A549 (cell line): Measurements from ENCODE around the gene SVOPL. TPM values are rescaled to one million over a fixed set of nuclear protein-coding genes. Genes with fewer than 3 reads are reported as not detected.

Experiments used
- ATAC-seq, 2 experiments: fragments of 200-7000 bp in 1 of 2; fragments of >200 bp in 1 of 2; cut with Nextera tagmentation in 1 of 2; cut with Tn5 transposase in 1 of 2; 3 replicates each; pipeline versions ENCODE4 v1.8.0 to v1.9.1; 2018 to 2020; ENCODE audit warnings: mild to moderate bottlenecking in 1 of 2, moderate library complexity in 1 of 2
- CTCF ChIA-PET: fragments of 300-600 bp; sonication (Branson Sonifier 250); formaldehyde crosslinking; extraction: SDS; loops from one replicate; lab custom pipeline; 2021; ENCODE audit warnings: antibody characterized with exemption, inconsistent platforms; lab: Yijun Ruan, JAX
- POLR2A ChIA-PET: fragments of 350-600 bp; formaldehyde crosslinking; extraction: SDS; loops from one replicate; lab custom pipeline; 2021; ENCODE audit warnings: antibody characterized with exemption, inconsistent platforms; lab: Yijun Ruan, JAX
- DNase-seq, 2 experiments: peaks; one replicate each; pipeline versions ENCODE4 v3.0.0 to v3.0.0-alpha.2; 2011 to 2016; ENCODE audit warnings: low read depth in 1 of 2, low spot score in 1 of 2
- FAIRE-seq: peaks from 2 replicates; lab custom pipeline; 2011; peaks lifted over from hg19 to GRCh38; lab: Jason Lieb, UNC
- H3K27ac ChIP-seq, 2 experiments: fragments of >200 bp; sonication (Bioruptor Twin); formaldehyde crosslinking; 3 replicates each; pipeline ENCODE4 v1.5.1; 2016 to 2017
- H3K4me1 ChIP-seq: fragments of >200 bp; sonication (Bioruptor Twin); formaldehyde crosslinking; 3 replicates; pipeline ENCODE4 v1.6.1; 2016
- H3K4me2 ChIP-seq: fragments of >200 bp; sonication (Bioruptor Twin); formaldehyde crosslinking; 3 replicates; pipeline ENCODE4 v1.6.1; 2016
- H3K4me3 ChIP-seq: fragments of >200 bp; sonication (Bioruptor Twin); formaldehyde crosslinking; 3 replicates; pipeline ENCODE4 v1.5.1; 2016
- H3K9me3 ChIP-seq: fragments of >200 bp; sonication (Bioruptor Twin); formaldehyde crosslinking; 3 replicates; pipeline ENCODE4 v1.6.1; 2016
- ATOH8 ChIP-seq: fragments of 250-450 bp; sonication (Bioruptor Pico); IDR thresholded peaks from 2 replicates; pipeline ENCODE4 v1.5.0; 2020; ENCODE audit warnings: low read depth, mild to moderate bottlenecking, moderate library complexity
- CBX2 ChIP-seq: fragments of 200-600 bp; sonication (generic); IDR thresholded peaks from 2 replicates; pipeline ENCODE4 v1.6.1; 2016; ENCODE audit warnings: low read depth, mild to moderate bottlenecking, borderline replicate concordance
- CHD4 ChIP-seq: fragments of 200-600 bp; sonication (generic); IDR thresholded peaks from 2 replicates; pipeline ENCODE4 v1.6.1; 2016; ENCODE audit warnings: antibody characterized with exemption, mild to moderate bottlenecking, borderline replicate concordance
- E2F6 ChIP-seq: IDR thresholded peaks from 2 replicates; pipeline ENCODE4 v1.6.1; 2012; ENCODE audit warnings: low read depth, borderline replicate concordance
- EHMT2 ChIP-seq: fragments of 200-600 bp; sonication (generic); IDR thresholded peaks from 2 replicates; pipeline ENCODE4 v1.6.1; 2016; ENCODE audit warnings: antibody characterized with exemption, low read depth, mild to moderate bottlenecking, moderate library complexity
- ESRRA ChIP-seq: fragments of 150-350 bp; IDR thresholded peaks from 2 replicates; pipeline ENCODE4 v1.6.1; 2014; ENCODE audit warnings: mild to moderate bottlenecking, low read length, borderline replicate concordance
- FOSB ChIP-seq: fragments of 250-450 bp; sonication (Bioruptor Pico); IDR thresholded peaks from 2 replicates; pipeline ENCODE4 v1.5.0; 2020; ENCODE audit warnings: mild to moderate bottlenecking, moderate library complexity
- HES2 ChIP-seq: fragments of >200 bp; sonication (Bioruptor Twin); formaldehyde crosslinking; IDR thresholded peaks from 2 replicates; pipeline ENCODE4 v1.6.1; 2016
- HEYL ChIP-seq: fragments of 250-450 bp; sonication (Bioruptor Pico); IDR thresholded peaks from 2 replicates; pipeline ENCODE4 v1.8.0; 2021; ENCODE audit warnings: mild to moderate bottlenecking, moderate library complexity
- HOXB13 ChIP-seq: fragments of 250-450 bp; sonication (Bioruptor Pico); IDR thresholded peaks from 2 replicates; pipeline ENCODE4 v1.5.0; 2020; ENCODE audit warnings: low read depth, mild to moderate bottlenecking, moderate library complexity
- JUN ChIP-seq, 2 experiments: fragments of >200 bp; sonication (Bioruptor Twin); formaldehyde crosslinking; IDR thresholded peaks; 2 replicates in 1 of 2; 3 replicates in 1 of 2; pipeline ENCODE4 v1.6.1; 2016 to 2017
- KDM1A ChIP-seq: fragments of 200-600 bp; sonication (generic); IDR thresholded peaks from 2 replicates; pipeline ENCODE4 v1.6.1; 2016; ENCODE audit warnings: low read depth, mild to moderate bottlenecking
- KDM5A ChIP-seq: fragments of 200-600 bp; sonication (generic); IDR thresholded peaks from 2 replicates; pipeline ENCODE4 v1.6.1; 2016; ENCODE audit warnings: antibody characterized with exemption, mild to moderate bottlenecking
- MAX ChIP-seq: IDR thresholded peaks from 2 replicates; pipeline ENCODE4 v1.6.1; 2012
- MYC ChIP-seq: IDR thresholded peaks from 2 replicates; pipeline ENCODE4 v1.6.1; 2012; ENCODE audit warnings: mild to moderate bottlenecking, inconsistent platforms, low read length, improper control_type of control experiment, borderline replicate concordance
- NFE2L2 ChIP-seq: fragments of 150-350 bp; conservative IDR thresholded peaks from 2 replicates; pipeline ENCODE4 v1.6.1; 2014; ENCODE audit warnings: low read length
- POLR2AphosphoS2 ChIP-seq: conservative IDR thresholded peaks from 2 replicates; pipeline ENCODE4 v1.6.1; 2012; ENCODE audit warnings: low read length, improper control_type of control experiment, inconsistent platforms
- RARB ChIP-seq: fragments of 250-450 bp; sonication (Bioruptor Pico); IDR thresholded peaks from 2 replicates; pipeline ENCODE4 v1.8.0; 2021; ENCODE audit warnings: mild to moderate bottlenecking, moderate library complexity
- RCOR1 ChIP-seq: fragments of 150-350 bp; IDR thresholded peaks from 2 replicates; pipeline ENCODE4 v1.6.1; 2014; ENCODE audit warnings: antibody characterized with exemption, low read length, low read depth
- REST ChIP-seq: fragments of 200-600 bp; sonication (generic); IDR thresholded peaks from 2 replicates; pipeline ENCODE4 v1.6.1; 2016; ENCODE audit warnings: antibody characterized with exemption, mild to moderate bottlenecking, moderate library complexity
- SMC3 ChIP-seq: fragments of >200 bp; sonication (Bioruptor Twin); formaldehyde crosslinking; IDR thresholded peaks from 3 replicates; pipeline ENCODE4 v1.6.1; 2018; ENCODE audit warnings: inconsistent platforms
- TFCP2L1 ChIP-seq: fragments of 250-450 bp; sonication (Bioruptor Pico); IDR thresholded peaks from 2 replicates; pipeline ENCODE4 v1.5.0; 2021; ENCODE audit warnings: mild to moderate bottlenecking
- TP53 ChIP-seq: fragments of 250-450 bp; sonication (Bioruptor Pico); IDR thresholded peaks from 2 replicates; pipeline ENCODE4 v1.5.0; 2021; ENCODE audit warnings: mild to moderate bottlenecking, moderate library complexity
- USF2 ChIP-seq: fragments of 450-650 bp; IDR thresholded peaks from 2 replicates; pipeline ENCODE4 v1.6.1; 2014; ENCODE audit warnings: antibody characterized with exemption
- ZNF302 ChIP-seq: fragments of 250-450 bp; sonication (Bioruptor Pico); IDR thresholded peaks from 2 replicates; pipeline ENCODE4 v1.9.0; 2021; ENCODE audit warnings: inconsistent platforms, mild to moderate bottlenecking, moderate library complexity
- WGBS: methylation state at CpG from one replicate; pipeline ENCODE4 v1.1.6; 2017; ENCODE audit errors: missing lambda C conversion rate; 5-methylcytosine and 5-hydroxymethylcytosine counted together
- polyA plus RNA-seq, 4 experiments: library from polyadenylated mRNA; depleted of rRNA in 3 of 4; stranded (reverse); fragments of >200 nt; fragmentation: RNase III in 1 of 4; extraction: RNeasy Plus Mini Kit Qiagen cat#74134 plus additional on column Dnase treatment in 1 of 4; gene quantifications; 2 replicates in 3 of 4; 3 replicates in 1 of 4; pipeline ENCODE4 v1.2.3, GENCODE V29; 2011 to 2017

SVOPL gene
- polyA plus RNA-seq, 2 of the 4 experiments (the other 2 are of a cell fraction): 0.21 TPM; not detected in 1

- Histone ChIP-seq H3K4me1 (no peaks in the 10 kb centered on the region), H3K4me2 (no peak overlapping the region), H3K9me3 (no peaks in the 10 kb centered on the region), H3K4me3 (no peak overlapping the region), H3K27ac (no peak overlapping the region)
- ATAC-seq (no peak), FAIRE-seq (no peak), DNase-seq (no peak)
- ChIA-PET CTCF (interaction anchor here (0.6 kb wide), 1 partner anchor 55 kb away, joined by 3 read pairs; no protein-coding TSS in a partner anchor), POLR2A (no interaction called here)
- 89% methylated on average over 2 of the region's 2 CpGs for WGBS
- TF ChIP-seq HES2: no peak
- TF ChIP-seq FOSB: no peak
- no peak for TF ChIP-seq SMC3
- no peak for TF ChIP-seq TP53 (CRISPR knock-in tag)
- no peak for TF ChIP-seq HOXB13 (CRISPR knock-in tag)
- TF ChIP-seq EHMT2: no peak
- TF ChIP-seq KDM5A: no peak
- no peak for TF ChIP-seq TFCP2L1 (CRISPR knock-in tag)
- no peak for TF ChIP-seq USF2
- TF ChIP-seq CBX2: no peak
These were observed 112.2 kb downstream of the SVOPL start for GRCh38 chr7:138588986-138589385.

GRCh38 chr7:138587485-138587884 lies 113.7 kb downstream of the SVOPL start:
- CTCF ChIA-PET: no interaction called here
- FAIRE-seq: no peak

GRCh38 chr7:138585283-138585993 lies 115.7 kb downstream of the SVOPL start:
- no peak for ATAC-seq
- TF ChIP-seq REST (no peak), ESRRA (no peak), ATOH8 (CRISPR knock-in tag) (no peak), USF2 (no peak), E2F6 (no peak)

More at GRCh38 chr7:138587485-138587884, 113.7 kb downstream of the SVOPL start:
- 88% methylated on average over 4 of the region's 4 CpGs for WGBS
- H3K4me2 ChIP-seq: no peak overlapping the region
- no peak overlapping the region for H3K4me3 ChIP-seq
- no peak for DNase-seq
- no peak for ATAC-seq
- H3K9me3 ChIP-seq: no peaks in the 10 kb centered on the region
- TF ChIP-seq USF2 (no peak), KDM1A (no peak), RCOR1 (no peak), HEYL (no peak), KDM5A (no peak), JUN (IDR thresholded peaks at IDR 0.05) (no peak), POLR2AphosphoS2 (no peak), HOXB13 (CRISPR knock-in tag) (no peak), CHD4 (no peak), ZNF302 (CRISPR knock-in tag) (no peak), E2F6 (no peak), RARB (no peak), MYC (no peak), MAX (no peak), NFE2L2 (no peak)
- TF ChIP-seq, all 56 proteins: peak for 0
- Histone ChIP-seq H3K27ac (no peak overlapping the region), H3K4me1 (no peaks in the 10 kb centered on the region)
- POLR2A ChIA-PET: interaction anchor here (0.6 kb wide), 1 partner anchor 504 kb away, joined by 3 read pairs; no protein-coding TSS in a partner anchor

More at GRCh38 chr7:138585283-138585993, 115.7 kb downstream of the SVOPL start:
- Histone ChIP-seq H3K4me3 (no peak overlapping the region), H3K9me3 (no peaks in the 10 kb centered on the region), H3K4me2 (no peak overlapping the region), H3K27ac (no peak overlapping the region), H3K4me1 (no peaks in the 10 kb centered on the region)
- FAIRE-seq (no peak), DNase-seq (no peak)
- ChIA-PET POLR2A (no interaction called here), CTCF (no interaction called here)
- 75% methylated on average over 5 of the region's 5 CpGs for WGBS
